IPS-NIHi7 (cell line): ENCODE data around the gene SLC26A6.

ENCODE experiments used
- DNase-seq: peaks from one replicate; pipeline ENCODE4 v3.0.0; 2012; ENCODE audit warnings: mixed read lengths; ENCODE audit errors: extremely low spot score

SLC26A6 gene

GRCh38 chr3:48599077-48599501, 36.2 kb downstream of the SLC26A6 start:
- no peak for DNase-seq

GRCh38 chr3:48598323-48599076, 36.8 kb downstream of the SLC26A6 start:
- no peak for DNase-seq

- DNase-seq, result no peak
These were observed 37.9 kb downstream of the SLC26A6 start for GRCh38 chr3:48597408-48597800.

GRCh38 chr3:48596676-48597407, 38.4 kb downstream of the SLC26A6 start:
- no peak for DNase-seq

- no peak for DNase-seq
These were observed 39.1 kb downstream of the SLC26A6 start for GRCh38 chr3:48596157-48596556.

GRCh38 chr3:48595526-48596121, 39.6 kb downstream of the SLC26A6 start:
- DNase-seq, result peak; percentile 78

- DNase-seq, result peak; percentile 68
These were observed 40.2 kb downstream of the SLC26A6 start, which contains the start of gene COL7A1 for GRCh38 chr3:48595075-48595525. Gene COL7A1 (minus strand): TSS chr3:48595329. CDS start chr3:48595159, 170 bp downstream.

GRCh38 chr3:48594417-48595049, 40.7 kb downstream of the SLC26A6 start:
- DNase-seq, result peak; percentile 50

- no peak for DNase-seq
These were observed 41.9 kb downstream of the SLC26A6 start for GRCh38 chr3:48593337-48593736.

- no peak for DNase-seq
These were observed 42.7 kb downstream of the SLC26A6 start for GRCh38 chr3:48592519-48593087.

- DNase-seq, result no peak
These were observed 43.3 kb downstream of the SLC26A6 start for GRCh38 chr3:48591886-48592518.

GRCh38 chr3:48591436-48591835, 43.8 kb downstream of the SLC26A6 start:
- DNase-seq, result no peak

- no peak for DNase-seq
These were observed 47.0 kb downstream of the SLC26A6 start for GRCh38 chr3:48588230-48588629.

GRCh38 chr3:48587686-48588085, 47.6 kb downstream of the SLC26A6 start:
- DNase-seq, result no peak

GRCh38 chr3:48585411-48585810, 49.9 kb downstream of the SLC26A6 start:
- no peak for DNase-seq

- DNase-seq, result no peak
These were observed 50.4 kb downstream of the SLC26A6 start for GRCh38 chr3:48584836-48585235.

GRCh38 chr3:48581621-48582481, 53.4 kb downstream of the SLC26A6 start:
- DNase-seq, result no peak

- no peak for DNase-seq
These were observed 58.6 kb downstream of the SLC26A6 start for GRCh38 chr3:48576647-48577046.
